ENCODE data around the gene ACP3.

Gene ACP3

GRCh38 chr3:132318451-132318850 lies 1.2 kb downstream of the ACP3 start:
- TF ChIP-seq MAX (IDR thresholded peaks at IDR 0.05) = no peak
- no peak for TF ChIP-seq TCF12 (IDR thresholded peaks at IDR 0.05; ENCODE audit: low read depth)
- TF ChIP-seq EP300 (IDR thresholded peaks at IDR 0.05; ENCODE audit: borderline replicate concordance) = no peak
- TF ChIP-seq NFIC (IDR thresholded peaks at IDR 0.05) = no peak
- no peak for TF ChIP-seq TEAD4 (IDR thresholded peaks at IDR 0.05)
- TF ChIP-seq RAD21 (IDR thresholded peaks at IDR 0.05; ENCODE audit: low read depth) = no peak
- TF ChIP-seq TAF1 (IDR thresholded peaks at IDR 0.05; ENCODE audit: low read depth) = no peak
- no peak for TF ChIP-seq CEBPB (IDR thresholded peaks at IDR 0.05)
- TF ChIP-seq CREB1 (IDR thresholded peaks at IDR 0.05; ENCODE audit: low read depth) = no peak
- TF ChIP-seq ZBTB7A (IDR thresholded peaks at IDR 0.05; ENCODE audit: low read depth) = no peak
- TF ChIP-seq FOXM1 (IDR thresholded peaks at IDR 0.05; ENCODE audit: borderline replicate concordance, low read depth) = no peak
- TF ChIP-seq REST (IDR thresholded peaks at IDR 0.05; ENCODE audit: low read depth) = no peak
- TF ChIP-seq YY1 (IDR thresholded peaks at IDR 0.05; ENCODE audit: low read depth) = no peak
- TF ChIP-seq USF1 (IDR thresholded peaks at IDR 0.05) = no peak
- TF ChIP-seq EGR1 (IDR thresholded peaks at IDR 0.05) = no peak

DNA sequence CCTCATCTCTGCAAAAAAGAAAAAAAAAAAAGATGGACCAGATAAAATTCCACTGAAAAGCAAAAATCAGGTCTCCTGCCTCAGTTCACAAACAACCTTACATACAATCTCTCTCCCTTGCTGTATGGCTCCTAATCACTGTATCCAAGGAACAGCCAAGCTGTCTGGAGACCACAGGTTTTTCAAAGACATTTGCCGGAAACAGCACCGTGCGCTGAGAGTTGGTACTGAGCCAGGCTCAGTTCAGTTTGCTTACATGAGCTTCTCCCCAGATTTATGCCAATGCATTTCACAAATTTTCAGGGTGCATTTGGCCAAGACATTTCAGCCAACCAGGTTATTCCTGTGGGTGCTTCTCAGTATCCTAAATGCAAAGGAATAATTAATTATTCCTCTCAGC lies 4.1 kb downstream of the ACP3 start:
- no peak for TF ChIP-seq EGR1 (IDR thresholded peaks at IDR 0.05)
- TF ChIP-seq YY1 (IDR thresholded peaks at IDR 0.05; ENCODE audit: low read depth) = no peak
- TF ChIP-seq USF1 (IDR thresholded peaks at IDR 0.05) = no peak
- TF ChIP-seq TEAD4 (IDR thresholded peaks at IDR 0.05) = no peak
- no peak for TF ChIP-seq FOXM1 (IDR thresholded peaks at IDR 0.05; ENCODE audit: borderline replicate concordance, low read depth)
- TF ChIP-seq TCF12 (IDR thresholded peaks at IDR 0.05; ENCODE audit: low read depth) = no peak
- TF ChIP-seq NFIC (IDR thresholded peaks at IDR 0.05) = no peak
- TF ChIP-seq EP300 (IDR thresholded peaks at IDR 0.05; ENCODE audit: borderline replicate concordance) = no peak
- no peak for TF ChIP-seq TAF1 (IDR thresholded peaks at IDR 0.05; ENCODE audit: low read depth)
- no peak for TF ChIP-seq ZBTB7A (IDR thresholded peaks at IDR 0.05; ENCODE audit: low read depth)
- no peak for TF ChIP-seq CREB1 (IDR thresholded peaks at IDR 0.05; ENCODE audit: low read depth)
- no peak for TF ChIP-seq CEBPB (IDR thresholded peaks at IDR 0.05)
- TF ChIP-seq RAD21 (IDR thresholded peaks at IDR 0.05; ENCODE audit: low read depth) = no peak
- no peak for TF ChIP-seq MAX (IDR thresholded peaks at IDR 0.05)
- TF ChIP-seq REST (IDR thresholded peaks at IDR 0.05; ENCODE audit: low read depth) = no peak

DNA sequence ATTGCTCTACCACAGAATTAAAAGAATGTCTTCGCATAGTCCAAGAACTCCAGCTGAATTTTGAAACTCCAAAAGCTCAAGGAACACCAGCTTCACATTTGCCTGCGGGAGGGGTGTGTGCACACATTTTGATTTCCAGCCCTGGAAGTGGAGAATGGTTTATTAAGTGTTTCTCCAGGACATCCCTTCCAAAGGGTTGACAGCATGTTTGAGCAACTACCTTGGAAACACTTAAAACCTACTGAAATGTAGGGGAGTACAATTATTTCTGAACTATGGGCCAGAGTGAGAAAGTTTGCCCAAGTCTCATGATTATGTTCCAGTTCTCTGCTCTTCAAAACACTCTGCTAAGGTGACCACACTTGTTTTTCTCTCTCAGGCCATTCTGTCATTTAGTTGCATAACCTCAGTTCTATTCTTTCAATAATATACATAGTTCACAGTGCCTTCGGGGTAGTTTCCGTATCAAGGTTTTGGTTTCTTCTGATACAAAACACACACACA lies 7.9 kb downstream of the ACP3 start:
- TF ChIP-seq CEBPB (IDR thresholded peaks at IDR 0.05) = no peak

GRCh38 chr3:132325634-132326033 lies 8.4 kb downstream of the ACP3 start:
- no peak for TF ChIP-seq USF1 (IDR thresholded peaks at IDR 0.05)
- TF ChIP-seq CEBPB (IDR thresholded peaks at IDR 0.05) = no peak
- TF ChIP-seq FOXM1 (IDR thresholded peaks at IDR 0.05; ENCODE audit: borderline replicate concordance, low read depth) = no peak
- no peak for TF ChIP-seq RAD21 (IDR thresholded peaks at IDR 0.05; ENCODE audit: low read depth)
- no peak for TF ChIP-seq REST (IDR thresholded peaks at IDR 0.05; ENCODE audit: low read depth)
- no peak for TF ChIP-seq EP300 (IDR thresholded peaks at IDR 0.05; ENCODE audit: borderline replicate concordance)
- no peak for TF ChIP-seq ZBTB7A (IDR thresholded peaks at IDR 0.05; ENCODE audit: low read depth)
- no peak for TF ChIP-seq TEAD4 (IDR thresholded peaks at IDR 0.05)
- TF ChIP-seq EGR1 (IDR thresholded peaks at IDR 0.05) = no peak
- TF ChIP-seq NFIC (IDR thresholded peaks at IDR 0.05) = no peak
- no peak for TF ChIP-seq CREB1 (IDR thresholded peaks at IDR 0.05; ENCODE audit: low read depth)
- no peak for TF ChIP-seq YY1 (IDR thresholded peaks at IDR 0.05; ENCODE audit: low read depth)
- TF ChIP-seq TCF12 (IDR thresholded peaks at IDR 0.05; ENCODE audit: low read depth) = no peak
- TF ChIP-seq TAF1 (IDR thresholded peaks at IDR 0.05; ENCODE audit: low read depth) = no peak
- TF ChIP-seq MAX (IDR thresholded peaks at IDR 0.05) = no peak

Measured in Ishikawa (cell line).